NCI-H1417 treated with DMSO at 0.1 percent for 48 hours (cell line): ENCODE measurements around the gene EVPLL.
"Not testable (repeated sequence)": the region's sequence is repeated elsewhere in the genome, so short reads cannot be mapped to it uniquely, and the experiment has no call there.

Source experiments
- DNase-seq: peaks from one replicate; lab custom pipeline; 2025; lab: John Stamatoyannopoulos, UW

The EVPLL gene

DNA sequence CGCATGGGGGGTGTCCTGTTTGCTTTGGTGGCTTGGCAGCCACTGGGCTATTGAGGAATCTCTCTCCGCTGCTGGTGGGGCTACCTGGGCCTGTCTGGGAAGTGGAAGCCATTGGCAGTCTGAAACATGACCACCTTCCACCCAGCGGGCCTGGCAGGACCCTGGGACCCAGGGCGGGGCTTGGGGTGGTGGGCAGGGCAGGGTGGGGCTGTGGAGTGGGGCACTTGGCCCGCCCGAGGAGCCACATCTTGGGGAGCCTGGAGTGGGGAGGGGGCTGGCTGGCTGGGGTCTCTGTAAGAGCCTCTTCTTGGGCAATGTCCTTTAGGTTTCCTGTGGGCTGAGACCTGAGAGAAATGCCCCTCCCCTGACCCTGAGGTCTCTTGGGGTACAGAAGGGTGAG is 48.0 kb downstream of the EVPLL start:
- DNase-seq = not testable (repeated sequence)

DNA sequence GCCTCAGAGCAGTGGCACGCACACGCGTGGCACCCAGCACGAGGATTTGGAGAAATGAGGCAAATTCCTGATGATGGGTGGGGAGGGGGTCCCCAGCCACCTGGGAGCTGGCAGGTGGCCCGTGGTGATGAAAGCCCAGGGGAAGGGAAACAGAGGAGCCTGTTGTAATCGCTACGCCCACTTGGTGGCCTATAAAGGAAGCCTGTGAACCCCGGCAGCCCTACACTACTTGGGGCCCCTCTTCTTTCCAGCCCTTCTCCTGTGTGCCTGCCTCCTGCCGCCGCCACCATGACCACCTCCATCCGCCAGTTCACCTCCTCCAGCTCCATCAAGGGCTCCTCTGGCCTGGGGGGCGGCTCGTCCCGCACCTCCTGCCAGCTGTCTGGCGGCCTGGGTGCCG is 49.1 kb downstream of the EVPLL start:
- DNase-seq = not testable (repeated sequence)

GRCh38 chr17:18432206-18432605 is 54.6 kb downstream of the EVPLL start:
- not testable (repeated sequence) for DNase-seq
